Astrocyte (in vitro differentiated cells and primary cell): ENCODE data around the gene PYGL. TPM values are rescaled to one million over a fixed set of nuclear protein-coding genes. Genes with fewer than 3 reads are reported as not detected.

Experiments
- DNase-seq: peaks from one replicate; pipeline ENCODE4 v3.0.0-alpha.2; 2010; ENCODE audit warnings: low read depth
- FAIRE-seq: peaks from 2 replicates; lab custom pipeline; 2011; peaks lifted over from hg19 to GRCh38; lab: Jason Lieb, UNC
- H2AFZ ChIP-seq: 2 replicates; pipeline ENCODE4 v1.6.0; 2012; ENCODE audit warnings: low read depth, low read length, inconsistent platforms
- H3K27ac ChIP-seq: 2 replicates; pipeline ENCODE4 v1.5.1; 2011; ENCODE audit warnings: low read depth, low read length, inconsistent platforms
- H3K27me3 ChIP-seq: 2 replicates; pipeline ENCODE4 v1.6.0; 2011; ENCODE audit warnings: low read length, inconsistent platforms; ENCODE audit not compliant: insufficient read depth
- H3K36me3 ChIP-seq: 2 replicates; pipeline ENCODE4 v1.5.1; 2011; ENCODE audit warnings: low read length, inconsistent platforms; ENCODE audit not compliant: insufficient read depth
- H3K4me1 ChIP-seq: 2 replicates; pipeline ENCODE4 v1.5.1; 2011; ENCODE audit warnings: low read length, inconsistent platforms; ENCODE audit not compliant: insufficient read depth
- H3K4me2 ChIP-seq: 2 replicates; pipeline ENCODE4 v1.6.0; 2012; ENCODE audit warnings: low read length, inconsistent platforms
- H3K4me3 ChIP-seq: 2 replicates; pipeline ENCODE4 v1.5.1; 2011; ENCODE audit warnings: low read depth, mild to moderate bottlenecking, low read length, inconsistent platforms; ENCODE audit not compliant: insufficient read depth
- H3K79me2 ChIP-seq: 2 replicates; pipeline ENCODE4 v1.6.0; 2012; ENCODE audit warnings: mild to moderate bottlenecking, low read length, inconsistent platforms; ENCODE audit not compliant: insufficient read depth
- H3K9ac ChIP-seq: 2 replicates; pipeline ENCODE4 v1.6.0; 2012; ENCODE audit warnings: mild to moderate bottlenecking, low read length, inconsistent platforms
- H3K9me3 ChIP-seq: 2 replicates; pipeline ENCODE4 v1.5.1; 2012; ENCODE audit warnings: low read depth, mild to moderate bottlenecking, low read length, inconsistent platforms; ENCODE audit not compliant: insufficient read depth
- H4K20me1 ChIP-seq: 2 replicates; pipeline ENCODE4 v1.6.0; 2012; ENCODE audit warnings: low read length, inconsistent platforms; ENCODE audit not compliant: insufficient read depth
- H3K27ac Mint-ChIP-seq: one replicate; pipeline ENCODE4 v1.8.0; 2021; ENCODE audit warnings: mild to moderate bottlenecking, mixed read lengths; ENCODE audit not compliant: unreplicated experiment
- H3K27me3 Mint-ChIP-seq: one replicate; pipeline ENCODE4 v1.8.0; 2021; ENCODE audit warnings: low read depth, mixed read lengths; ENCODE audit not compliant: unreplicated experiment
- H3K36me3 Mint-ChIP-seq: one replicate; pipeline ENCODE4 v1.8.0; 2021; ENCODE audit warnings: low read depth, mixed read lengths; ENCODE audit not compliant: unreplicated experiment
- H3K4me1 Mint-ChIP-seq: one replicate; pipeline ENCODE4 v1.8.0; 2021; ENCODE audit warnings: low read depth, mixed read lengths; ENCODE audit not compliant: unreplicated experiment
- H3K4me3 Mint-ChIP-seq: one replicate; pipeline ENCODE4 v1.8.0; 2021; ENCODE audit warnings: mild to moderate bottlenecking, moderate library complexity, mixed read lengths; ENCODE audit not compliant: unreplicated experiment
- H3K9me3 Mint-ChIP-seq: one replicate; pipeline ENCODE4 v1.8.0; 2021; ENCODE audit warnings: mild to moderate bottlenecking, mixed read lengths; ENCODE audit not compliant: unreplicated experiment
- CTCF ChIP-seq: IDR thresholded peaks from 2 replicates; pipeline ENCODE4 v1.5.1; 2011; ENCODE audit warnings: low read depth, mild to moderate bottlenecking, inconsistent platforms, low read length, moderate library complexity; ENCODE audit not compliant: insufficient read depth
- EZH2 ChIP-seq: IDR thresholded peaks from 2 replicates; pipeline ENCODE4 v1.6.1; 2012; ENCODE audit warnings: mild to moderate bottlenecking, low read length, inconsistent platforms; ENCODE audit not compliant: insufficient read depth
- total RNA-seq: library from RNA; stranded (reverse); gene quantifications from 2 replicates; pipeline ENCODE4 v1.2.1, GENCODE V29; 2021

The PYGL gene
- total RNA-seq, 1 donor from 2014 or later, result 97.6 TPM

- Histone ChIP-seq H3K36me3 (no peaks in the 10 kb centered on the region), H3K4me2 (no peak overlapping the region), H3K27ac (no peak overlapping the region), H3K4me1 (peaks cover 13% of the 10 kb centered on the region), H3K9ac (no peak overlapping the region), H4K20me1 (no peaks in the 10 kb centered on the region), H2AFZ (no peak overlapping the region), H3K27me3 (peaks cover 2% of the 10 kb centered on the region), H3K4me3 (no peak overlapping the region), H3K79me2 (no peaks in the 10 kb centered on the region), H3K9me3 (no peaks in the 10 kb centered on the region)
- DNase-seq (no peak), FAIRE-seq (no peak)
- Mint-ChIP-seq H3K27ac (no peak overlapping the region), H3K4me3 (no peak overlapping the region), H3K27me3 (no peaks in the 10 kb centered on the region), H3K9me3 (peaks cover 2% of the 10 kb centered on the region), H3K36me3 (no peaks in the 10 kb centered on the region), H3K4me1 (peaks cover 4% of the 10 kb centered on the region)
- TF ChIP-seq CTCF, result no peak
- TF ChIP-seq EZH2, result no peak
These were observed 22.8 kb upstream of the PYGL start for GRCh38 chr14:50967103-50967502.

GRCh38 chr14:50964683-50965390 is 20.6 kb upstream of the PYGL start:
- Histone ChIP-seq H3K36me3 (no peaks in the 10 kb centered on the region), H3K27me3 (no peaks in the 10 kb centered on the region), H2AFZ (no peak overlapping the region), H3K4me3 (no peak overlapping the region), H4K20me1 (no peaks in the 10 kb centered on the region), H3K27ac (peak overlapping the region; percentile 24), H3K9me3 (no peaks in the 10 kb centered on the region), H3K9ac (no peak overlapping the region), H3K4me1 (peaks cover 26% of the 10 kb centered on the region), H3K4me2 (peak overlapping the region; percentile 71), H3K79me2 (no peaks in the 10 kb centered on the region)
- Mint-ChIP-seq H3K27ac (peak overlapping the region; percentile 47), H3K27me3 (no peaks in the 10 kb centered on the region), H3K4me1 (peaks cover 14% of the 10 kb centered on the region), H3K9me3 (no peaks in the 10 kb centered on the region), H3K36me3 (no peaks in the 10 kb centered on the region), H3K4me3 (no peak overlapping the region)
- DNase-seq (peak; percentile 95), FAIRE-seq (peak; percentile 92)
- TF ChIP-seq CTCF (no peak), EZH2 (no peak)

GRCh38 chr14:50963919-50964318 is 19.6 kb upstream of the PYGL start:
- no peak overlapping the region for H3K4me2 ChIP-seq
- H3K27me3 ChIP-seq, result no peaks in the 10 kb centered on the region
- H3K9me3 Mint-ChIP-seq, result no peaks in the 10 kb centered on the region
- H3K27ac ChIP-seq, result no peak overlapping the region
- H3K36me3 ChIP-seq, result no peaks in the 10 kb centered on the region
- no peaks in the 10 kb centered on the region for H3K36me3 Mint-ChIP-seq
- peaks cover 26% of the 10 kb centered on the region for H3K4me1 ChIP-seq
- H3K79me2 ChIP-seq, result no peaks in the 10 kb centered on the region
- H3K4me3 Mint-ChIP-seq, result no peak overlapping the region
- peaks cover 14% of the 10 kb centered on the region for H3K4me1 Mint-ChIP-seq
- H4K20me1 ChIP-seq, result no peaks in the 10 kb centered on the region
- no peak overlapping the region for H3K4me3 ChIP-seq
- no peak overlapping the region for H2AFZ ChIP-seq
- TF ChIP-seq EZH2 (no peak), CTCF (no peak)
- no peaks in the 10 kb centered on the region for H3K27me3 Mint-ChIP-seq
- DNase-seq, result no peak
- no peak overlapping the region for H3K9ac ChIP-seq
- no peak overlapping the region for H3K27ac Mint-ChIP-seq
- no peaks in the 10 kb centered on the region for H3K9me3 ChIP-seq
- FAIRE-seq, result no peak
